SK-N-MC (cell line): ENCODE measurements around the gene SUSD4.

ENCODE experiments used
- DNase-seq: peaks from one replicate; pipeline ENCODE4 v3.0.0-alpha.2; 2011; ENCODE audit warnings: low read depth, low spot score
- H3K27ac ChIP-seq: fragments of 200-600 bp; sonication (generic); 2 replicates; pipeline ENCODE4 v1.5.1; 2016; ENCODE audit warnings: mixed run types
- H3K36me3 ChIP-seq: fragments of 200-600 bp; sonication (generic); 2 replicates; pipeline ENCODE4 v1.6.1; 2017; ENCODE audit warnings: antibody characterized with exemption, low read length, mixed read lengths; ENCODE audit not compliant: insufficient read depth
- H3K4me3 ChIP-seq: fragments of 200-600 bp; sonication (generic); 2 replicates; pipeline ENCODE4 v1.5.1; 2016
- H3K9ac ChIP-seq: fragments of 200-600 bp; sonication (generic); 2 replicates; pipeline ENCODE4 v1.8.0; 2017; ENCODE audit warnings: mixed run types, mixed read lengths; ENCODE audit not compliant: insufficient read length
- H3K9me3 ChIP-seq: fragments of 200-600 bp; sonication (generic); 2 replicates; pipeline ENCODE4 v1.6.1; 2017; ENCODE audit warnings: low read depth, mild to moderate bottlenecking, antibody characterized with exemption, low read length, moderate library complexity, mixed read lengths
- EZH2 ChIP-seq: fragments of 200-600 bp; sonication (generic); IDR thresholded peaks from one replicate; pipeline ENCODE4 v1.6.1; 2017; ENCODE audit warnings: antibody characterized with exemption
- FOXP2 ChIP-seq: optimal IDR thresholded peaks from 2 replicates; pipeline ENCODE3; 2011; ENCODE audit warnings: mild to moderate bottlenecking, moderate library complexity; ENCODE audit not compliant: insufficient read depth; ENCODE audit errors: extremely low read length, control extremely low read depth
- POLR2AphosphoS5 ChIP-seq: IDR thresholded peaks from 2 replicates; pipeline ENCODE4 v1.6.1; 2012; ENCODE audit warnings: mild to moderate bottlenecking, low read depth, low read length, borderline replicate concordance

Gene SUSD4

DNA sequence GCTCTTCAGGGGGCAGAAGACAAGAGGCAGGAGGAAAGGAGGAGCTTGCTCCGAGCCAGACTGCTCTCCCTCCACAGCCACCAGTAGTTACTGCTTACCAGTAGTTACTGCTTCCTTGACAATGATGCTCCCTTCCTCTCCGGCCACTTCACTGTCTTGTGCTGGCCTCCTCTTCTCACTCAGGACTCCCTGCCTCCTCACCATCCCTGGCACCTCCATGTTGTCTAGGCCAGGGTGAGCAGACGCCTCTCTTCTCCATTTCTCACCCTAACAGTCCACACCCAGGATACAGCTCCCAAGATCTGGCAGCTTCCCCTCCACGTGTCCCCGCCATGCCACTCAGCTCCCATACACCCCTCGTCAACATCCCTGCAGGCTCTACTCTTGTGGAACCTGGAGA is 138.5 kb downstream of the SUSD4 start:
- no peaks in the 10 kb centered on the region for H3K9me3 ChIP-seq
- TF ChIP-seq EZH2 (no peak), FOXP2 (no peak), POLR2AphosphoS5 (no peak)
- H3K27ac ChIP-seq = no peak overlapping the region
- H3K4me3 ChIP-seq = no peak overlapping the region
- DNase-seq = no peak
- H3K36me3 ChIP-seq = no peaks in the 10 kb centered on the region
- H3K9ac ChIP-seq = no peak overlapping the region

DNA sequence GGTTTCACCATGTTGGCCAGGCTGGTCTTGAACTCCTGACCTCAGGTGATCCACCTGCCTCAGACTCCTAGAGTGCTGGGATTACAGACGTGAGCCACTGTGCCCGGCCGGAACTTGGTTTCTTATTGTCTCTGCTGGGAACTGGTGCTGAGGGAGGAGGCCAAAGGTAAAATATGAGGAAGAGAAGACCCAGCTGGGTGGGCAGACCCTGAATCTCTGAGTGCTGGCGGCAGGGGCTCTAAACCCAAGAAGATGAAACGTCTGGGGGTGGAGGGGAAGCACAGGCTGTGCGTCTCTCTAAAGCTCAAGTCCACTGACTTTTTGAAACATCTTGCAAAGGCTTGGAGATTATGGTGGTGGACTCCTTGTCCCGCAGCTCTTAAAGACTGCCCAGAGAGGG is 138.9 kb downstream of the SUSD4 start:
- no peak overlapping the region for H3K4me3 ChIP-seq
- no peaks in the 10 kb centered on the region for H3K36me3 ChIP-seq
- TF ChIP-seq POLR2AphosphoS5 (no peak), FOXP2 (no peak), EZH2 (no peak)
- no peak overlapping the region for H3K9ac ChIP-seq
- H3K27ac ChIP-seq = no peak overlapping the region
- no peak for DNase-seq
- no peaks in the 10 kb centered on the region for H3K9me3 ChIP-seq

DNA sequence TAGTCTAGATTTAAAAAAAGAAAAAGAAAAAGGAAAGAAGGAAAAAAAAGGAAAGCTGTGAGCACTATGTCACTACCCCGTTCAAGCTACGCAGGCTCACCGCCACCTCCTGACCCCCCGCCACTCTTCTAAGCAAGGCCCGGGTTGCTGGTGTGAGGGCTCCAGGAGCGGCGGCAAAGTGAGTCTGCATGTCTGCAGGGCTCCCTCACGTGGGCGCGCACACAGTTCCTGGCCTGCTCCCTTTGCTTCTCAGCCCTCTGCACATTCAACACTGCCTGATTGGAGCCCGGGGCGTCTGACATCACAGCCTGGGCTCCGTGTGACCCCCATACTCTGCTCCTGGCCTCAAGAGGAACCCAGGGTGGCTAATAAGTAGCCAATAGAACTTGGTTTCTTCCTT is 139.5 kb downstream of the SUSD4 start:
- H3K27ac ChIP-seq = no peak overlapping the region
- DNase-seq = no peak
- no peak overlapping the region for H3K9ac ChIP-seq
- H3K4me3 ChIP-seq = no peak overlapping the region
- no peaks in the 10 kb centered on the region for H3K9me3 ChIP-seq
- H3K36me3 ChIP-seq = no peaks in the 10 kb centered on the region
- TF ChIP-seq FOXP2 (no peak), POLR2AphosphoS5 (no peak), EZH2 (no peak)

DNA sequence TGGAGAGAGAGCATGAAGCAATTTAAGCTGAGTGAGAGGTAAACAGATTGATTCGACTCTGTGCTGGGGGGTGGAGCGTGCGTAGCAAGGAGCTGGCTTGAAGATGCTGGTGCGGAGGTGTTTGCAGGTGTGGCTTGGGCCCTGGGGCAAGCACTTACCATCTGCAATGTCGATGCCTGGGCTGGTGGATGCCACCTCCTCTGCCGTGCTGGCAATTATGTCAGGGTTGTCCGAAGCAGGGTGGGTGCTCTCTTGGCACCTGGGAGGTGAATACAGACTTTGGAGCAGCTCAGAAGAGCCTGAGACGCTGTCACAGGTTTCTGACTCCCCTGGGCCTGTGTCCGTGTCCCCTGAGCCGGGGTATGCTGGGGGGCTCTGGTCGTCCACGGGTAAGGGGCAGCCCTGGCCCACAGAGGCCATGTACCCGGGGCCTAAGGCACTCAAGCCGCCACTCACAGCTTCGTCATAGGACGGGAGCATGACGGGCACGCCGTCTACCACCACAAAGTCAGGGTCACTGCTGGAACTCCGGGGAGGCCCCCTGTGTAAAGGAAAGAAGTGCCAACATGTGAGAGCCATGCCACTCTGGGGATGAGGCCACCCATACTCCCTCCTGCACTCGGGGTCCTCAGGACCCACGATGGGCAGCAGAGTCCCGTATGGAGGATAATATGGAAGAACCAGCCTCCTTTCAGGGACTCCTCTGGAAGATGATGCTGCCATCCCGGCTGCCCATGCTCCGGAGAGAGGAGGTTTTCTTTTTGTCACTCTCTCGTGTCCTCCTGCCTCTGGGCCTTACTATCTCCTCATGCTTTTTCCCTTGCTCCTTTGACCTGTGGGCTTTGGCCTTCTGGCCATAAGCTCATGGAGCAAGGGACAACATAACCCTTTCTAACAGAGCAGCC is 140.6 kb downstream of the SUSD4 start:
- Histone ChIP-seq H3K36me3 (no peaks in the 10 kb centered on the region), H3K4me3 (no peak overlapping the region), H3K9me3 (no peaks in the 10 kb centered on the region), H3K9ac (no peak overlapping the region), H3K27ac (no peak overlapping the region)
- TF ChIP-seq FOXP2 (no peak), POLR2AphosphoS5 (no peak), EZH2 (no peak)
- DNase-seq = no peak

DNA sequence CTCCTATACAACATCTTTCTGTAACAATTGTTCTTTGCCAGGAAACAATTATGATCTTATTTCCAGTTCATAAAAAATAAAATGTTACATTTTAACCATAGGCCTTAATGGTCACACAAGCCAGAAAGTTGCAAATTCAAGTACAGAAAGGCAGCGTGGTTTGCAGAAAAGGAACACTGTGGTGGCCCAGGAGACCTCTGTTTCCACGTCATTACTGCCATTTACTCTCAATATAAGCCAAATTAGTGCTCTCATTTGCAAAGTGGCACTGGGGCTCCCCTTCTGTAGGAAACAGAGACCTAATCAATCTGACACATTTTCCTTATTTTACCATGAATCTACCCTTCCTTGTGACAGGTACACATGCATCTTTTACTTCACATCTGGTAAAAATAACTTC is 141.6 kb downstream of the SUSD4 start:
- no peaks in the 10 kb centered on the region for H3K9me3 ChIP-seq
- no peak for DNase-seq
- no peak overlapping the region for H3K27ac ChIP-seq
- TF ChIP-seq EZH2 = no peak
- no peak for TF ChIP-seq POLR2AphosphoS5
- no peak for TF ChIP-seq FOXP2
- H3K4me3 ChIP-seq = no peak overlapping the region
- no peaks in the 10 kb centered on the region for H3K36me3 ChIP-seq
- no peak overlapping the region for H3K9ac ChIP-seq

DNA sequence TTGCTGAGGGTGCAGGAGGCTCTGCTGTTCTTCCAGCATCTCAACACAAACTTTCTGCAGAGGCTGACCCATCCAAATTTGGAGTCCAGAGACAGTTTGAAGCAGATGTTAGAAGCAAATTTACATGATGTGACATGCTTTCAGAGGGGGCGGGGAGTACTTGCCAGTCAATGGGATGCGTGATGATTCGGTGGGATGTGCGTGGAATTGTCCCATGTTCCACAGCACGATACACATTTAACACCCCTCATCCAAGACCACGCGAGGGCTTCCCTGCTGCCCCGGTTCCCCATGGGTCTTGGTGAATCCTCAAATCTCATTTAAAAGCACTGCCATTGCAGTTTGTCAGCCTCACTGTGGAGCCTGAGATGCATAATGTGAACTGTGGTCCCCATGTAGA is 142.3 kb downstream of the SUSD4 start:
- TF ChIP-seq EZH2 (no peak), POLR2AphosphoS5 (no peak), FOXP2 (no peak)
- H3K9ac ChIP-seq = no peak overlapping the region
- no peak for DNase-seq
- H3K36me3 ChIP-seq = no peaks in the 10 kb centered on the region
- H3K9me3 ChIP-seq = no peaks in the 10 kb centered on the region
- H3K27ac ChIP-seq = no peak overlapping the region
- no peak overlapping the region for H3K4me3 ChIP-seq

DNA sequence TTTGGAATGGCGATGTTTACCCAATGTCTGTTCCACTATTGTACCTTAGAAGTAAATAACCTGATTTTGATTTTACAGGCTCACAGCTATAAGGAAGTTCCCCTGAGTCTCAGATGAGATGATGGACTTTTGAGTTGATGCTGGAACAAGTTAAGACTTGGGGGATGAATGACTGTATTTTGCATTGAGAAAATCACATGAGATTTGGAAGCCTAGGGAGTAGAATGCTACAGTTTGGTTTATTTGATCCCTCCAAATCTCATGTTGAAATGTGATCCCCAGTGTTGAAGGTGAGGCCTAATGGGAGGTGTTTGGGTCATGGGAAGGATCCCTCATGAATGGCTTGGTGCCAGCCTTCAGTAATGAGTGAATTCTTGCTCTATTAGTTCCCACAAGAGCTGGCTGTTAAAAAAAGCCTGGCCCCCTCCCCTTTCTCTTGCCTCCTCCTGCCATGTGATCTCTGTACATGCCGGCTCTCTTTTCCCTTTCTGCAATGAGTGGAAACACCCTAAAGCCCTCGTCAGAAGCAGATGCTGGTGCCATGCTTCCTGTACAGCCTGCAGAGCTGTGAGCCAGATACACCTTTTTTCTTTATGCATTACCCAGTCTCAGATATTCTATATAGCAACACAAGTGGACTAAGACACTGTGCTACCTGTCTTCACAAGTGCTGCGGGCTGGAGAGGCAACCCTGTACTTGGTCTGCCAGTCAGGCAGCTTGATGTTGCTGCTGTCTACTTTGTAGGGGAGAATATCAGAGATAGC is 143.9 kb downstream of the SUSD4 start:
- TF ChIP-seq POLR2AphosphoS5 (no peak), EZH2 (no peak), FOXP2 (no peak)
- no peak for DNase-seq
- H3K27ac ChIP-seq = no peak overlapping the region
- H3K36me3 ChIP-seq = no peaks in the 10 kb centered on the region
- no peak overlapping the region for H3K4me3 ChIP-seq
- no peak overlapping the region for H3K9ac ChIP-seq
- H3K9me3 ChIP-seq = no peaks in the 10 kb centered on the region

DNA sequence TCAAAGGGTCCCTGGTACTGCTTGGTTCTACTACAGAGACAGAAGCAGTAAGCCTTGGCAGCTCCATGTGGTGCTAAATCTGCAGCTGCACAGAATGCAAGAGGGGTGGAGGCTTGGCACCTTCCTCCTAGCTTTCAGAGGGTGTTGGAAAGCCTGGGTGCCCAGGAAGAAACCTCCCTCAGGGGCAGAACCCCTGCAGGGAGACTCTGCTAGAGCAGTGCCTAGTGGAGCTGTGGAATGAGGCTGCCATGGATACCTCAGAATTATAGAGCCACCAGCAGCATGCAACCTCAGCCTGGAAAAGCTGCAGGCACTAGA is 144.7 kb downstream of the SUSD4 start:
- Histone ChIP-seq H3K4me3 (no peak overlapping the region), H3K36me3 (no peaks in the 10 kb centered on the region), H3K9ac (no peak overlapping the region), H3K9me3 (no peaks in the 10 kb centered on the region), H3K27ac (no peak overlapping the region)
- no peak for TF ChIP-seq EZH2
- no peak for TF ChIP-seq POLR2AphosphoS5
- TF ChIP-seq FOXP2 = no peak
- DNase-seq = no peak

DNA sequence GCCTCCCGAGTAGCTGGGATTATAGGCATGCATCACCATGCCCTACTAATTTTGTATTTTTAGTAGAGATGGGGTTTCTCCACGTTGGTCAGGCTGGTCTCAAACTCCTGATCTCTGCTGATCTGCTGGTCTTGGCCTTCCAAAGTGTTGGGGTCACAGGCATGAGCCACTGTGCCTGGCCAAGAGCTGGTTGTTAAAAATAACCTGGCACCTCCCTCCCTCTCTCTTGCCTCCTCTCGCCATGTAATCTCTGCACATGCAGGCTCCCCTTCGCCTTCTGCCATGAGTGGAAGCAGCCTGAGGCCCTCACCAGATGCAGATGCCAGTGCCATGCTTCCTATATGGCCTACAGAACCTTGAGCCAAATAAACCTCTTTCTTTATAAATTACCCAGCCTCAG is 146.2 kb downstream of the SUSD4 start:
- H3K27ac ChIP-seq = no peak overlapping the region
- no peak for DNase-seq
- no peak for TF ChIP-seq EZH2
- no peak for TF ChIP-seq POLR2AphosphoS5
- no peak for TF ChIP-seq FOXP2
- H3K4me3 ChIP-seq = no peak overlapping the region
- H3K9me3 ChIP-seq = no peaks in the 10 kb centered on the region
- no peak overlapping the region for H3K9ac ChIP-seq
- H3K36me3 ChIP-seq = no peaks in the 10 kb centered on the region
